Activated CD4-positive, alpha-beta T cell treated with anti-CD3 and anti-CD28 coated beads for 1 hour (primary cell): Measurements from ENCODE around the gene DTX3.
"Not testable (repeated sequence)": the region's sequence is repeated elsewhere in the genome, so short reads cannot be mapped to it uniquely, and the experiment has no call there.

Source experiments
- DNase-seq: peaks from one replicate; pipeline ENCODE4 v3.0.0-alpha.2; 2020

DTX3 gene

DNA sequence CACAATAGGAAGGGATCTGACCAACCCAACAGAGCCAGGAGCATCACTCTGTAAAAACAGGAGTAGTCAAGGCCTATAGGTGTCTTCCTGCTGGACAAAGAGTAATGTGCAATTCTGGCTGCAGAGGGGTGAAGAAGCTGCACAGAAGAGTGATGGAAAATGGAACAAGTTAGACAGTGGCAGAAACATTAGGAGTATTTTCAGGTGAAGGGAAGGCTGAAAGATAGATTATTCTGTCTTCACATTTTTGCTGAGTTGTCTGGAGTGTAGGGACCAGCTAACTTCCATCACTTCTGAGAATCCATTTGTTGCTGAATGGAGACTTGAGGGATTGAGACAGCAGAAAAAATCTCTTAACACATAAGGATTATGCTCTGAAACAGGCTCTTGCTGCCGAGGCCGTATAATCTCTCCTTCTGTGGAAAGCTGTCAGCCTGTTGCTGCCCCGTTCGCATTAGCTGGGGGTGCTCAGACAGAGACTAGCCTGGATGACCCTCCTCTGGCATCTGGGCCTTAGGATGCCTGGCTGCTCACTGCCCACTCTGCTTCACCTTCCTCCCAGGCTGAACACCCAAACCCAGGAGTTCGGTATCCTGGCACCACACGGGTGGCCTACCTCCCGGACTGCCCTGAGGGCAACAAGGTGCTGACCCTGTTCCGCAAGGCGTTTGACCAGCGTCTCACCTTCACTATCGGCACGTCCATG, 3.5 kb downstream of the DTX3 start:
- no peak for DNase-seq

DNA sequence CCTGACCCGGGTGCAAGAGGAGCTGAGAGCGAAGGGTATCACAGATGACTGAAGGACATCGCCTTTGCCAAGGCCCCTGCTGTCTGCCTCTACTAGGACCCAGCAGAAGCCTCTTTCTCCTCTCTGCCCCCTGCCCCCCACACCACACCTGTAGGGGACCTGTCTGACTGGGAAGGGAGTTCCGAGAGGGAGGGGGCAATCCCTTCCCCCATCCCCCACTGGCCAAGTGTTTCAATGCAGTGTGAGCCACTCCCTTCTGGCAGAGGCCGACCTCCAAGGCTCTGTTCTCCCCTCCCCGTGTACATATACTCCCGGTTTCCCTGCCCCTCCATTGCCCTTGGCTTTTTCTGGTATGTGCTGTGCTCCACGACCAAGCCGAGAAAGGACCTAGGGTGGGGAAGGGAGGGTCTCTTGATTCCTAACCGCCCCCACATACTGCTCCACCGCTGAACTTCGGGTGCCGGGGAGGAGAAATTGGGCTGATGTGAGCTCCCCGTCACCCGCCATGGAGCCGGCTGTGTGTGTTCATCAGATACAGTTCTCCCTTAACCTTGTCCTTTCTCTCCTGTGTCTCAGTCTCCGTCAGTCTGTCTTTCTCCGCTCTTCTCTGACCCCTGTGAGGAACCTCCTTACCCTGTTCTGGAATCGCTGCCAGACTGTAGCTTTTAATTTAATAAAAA, 4.6 kb downstream of the DTX3 start:
- DNase-seq: no peak

DNA sequence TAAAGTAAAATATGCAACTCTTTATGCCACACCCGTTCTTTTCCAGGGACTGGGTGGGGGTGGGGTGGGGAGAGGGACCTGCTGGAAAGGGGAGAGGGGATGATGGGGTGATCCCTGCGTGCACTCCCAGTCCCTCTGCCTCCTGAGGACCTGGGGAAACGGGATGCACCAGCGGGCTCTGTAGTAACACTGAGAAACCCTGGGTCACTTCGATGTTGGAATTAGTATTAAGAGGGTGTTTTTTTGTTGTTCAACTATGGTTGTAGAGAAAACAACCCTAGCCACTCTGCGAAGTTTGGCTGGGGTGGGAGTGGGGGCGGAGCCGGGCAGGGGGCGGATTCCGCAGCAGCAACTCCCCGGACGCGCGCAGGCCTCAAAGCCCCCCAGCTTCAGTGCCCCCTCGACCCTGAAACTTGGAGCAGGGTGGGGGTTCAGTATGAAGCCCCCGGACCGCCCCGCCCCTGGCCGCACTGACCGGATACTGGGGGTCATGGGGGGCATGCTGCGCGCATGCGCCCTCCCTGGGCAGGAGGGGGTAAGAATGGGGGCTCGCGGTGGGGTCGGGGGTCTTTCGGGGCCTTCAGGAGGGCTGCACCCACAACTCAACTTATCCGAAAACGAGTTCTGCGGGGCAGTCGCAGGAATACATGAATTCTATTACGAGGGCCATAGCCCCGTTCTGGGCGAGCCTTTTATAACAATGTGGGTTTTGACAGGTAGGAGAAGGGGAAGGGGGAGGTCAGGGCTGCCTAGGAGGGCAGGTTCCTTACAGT, 5.3 kb downstream of the DTX3 start:
- no peak for DNase-seq

DNA sequence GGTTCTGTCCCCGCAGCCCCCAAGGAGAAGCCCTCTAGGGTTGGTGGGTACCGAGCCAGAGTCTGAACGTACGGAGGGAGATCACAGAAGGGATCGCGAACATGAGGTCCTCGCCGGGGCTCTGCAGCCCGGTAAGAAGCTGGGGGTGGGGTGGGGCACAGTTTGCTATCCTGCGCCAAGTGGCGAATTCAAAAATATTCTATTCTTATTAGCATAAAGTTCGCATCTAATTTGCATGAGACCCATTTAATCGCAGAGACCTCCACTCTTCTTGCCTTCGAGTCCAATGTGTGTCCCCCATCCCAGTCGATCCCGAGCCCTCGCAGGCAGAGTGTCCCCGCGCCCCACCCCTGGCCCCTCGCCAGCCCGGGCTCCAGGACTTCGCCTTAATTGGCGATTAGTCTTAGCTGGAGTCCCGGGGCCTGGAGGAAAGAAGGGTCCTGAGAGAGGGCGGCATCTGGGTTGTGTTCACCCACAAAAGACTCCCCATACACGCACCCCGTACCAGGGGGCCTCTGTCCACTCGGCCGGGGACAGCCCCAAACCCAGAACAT, 6.0 kb downstream of the DTX3 start:
- DNase-seq: no peak

DNA sequence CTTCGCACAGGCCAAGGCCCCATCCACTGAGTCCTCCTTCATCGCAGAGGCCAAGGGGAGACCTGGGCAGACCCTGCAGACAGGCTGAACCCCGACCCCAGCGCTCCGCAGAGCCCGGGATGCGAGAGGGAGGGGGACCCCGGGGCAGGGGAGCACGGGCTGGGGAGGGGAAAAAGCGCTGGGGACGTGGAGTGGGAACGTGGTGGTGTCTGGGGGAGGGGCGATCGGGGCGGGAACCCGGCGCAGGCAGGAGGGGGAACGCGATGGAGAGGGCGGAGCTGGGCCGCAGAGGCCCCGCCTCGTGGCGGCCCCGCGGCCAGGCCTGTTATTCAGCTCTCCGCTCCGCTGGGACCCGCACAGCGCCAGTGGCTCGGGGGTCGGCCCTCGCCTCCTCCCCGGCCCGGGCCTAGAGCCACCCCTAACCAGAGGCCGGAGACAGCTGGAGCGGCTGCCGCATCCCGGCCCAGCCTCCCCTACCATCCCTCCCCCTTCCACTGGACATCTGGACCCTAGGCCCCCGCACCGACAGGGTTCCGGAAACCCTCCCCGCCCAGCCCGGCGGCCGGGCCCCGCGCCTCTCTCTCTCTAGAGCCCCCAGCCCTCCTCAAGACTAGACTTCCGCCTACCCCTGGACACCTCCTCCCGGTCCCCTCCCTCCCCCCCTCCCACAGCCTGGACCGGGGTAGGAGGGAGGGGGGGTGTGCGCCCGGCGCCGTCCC, 6.6 kb downstream of the DTX3 start, which contains the start of gene ARHGEF25:
ARHGEF25 (plus strand) TSS at position 328 of the 719 bp plus-strand sequence. CDS start 460 bp downstream, outside the sequence.
- no peak for DNase-seq

DNA sequence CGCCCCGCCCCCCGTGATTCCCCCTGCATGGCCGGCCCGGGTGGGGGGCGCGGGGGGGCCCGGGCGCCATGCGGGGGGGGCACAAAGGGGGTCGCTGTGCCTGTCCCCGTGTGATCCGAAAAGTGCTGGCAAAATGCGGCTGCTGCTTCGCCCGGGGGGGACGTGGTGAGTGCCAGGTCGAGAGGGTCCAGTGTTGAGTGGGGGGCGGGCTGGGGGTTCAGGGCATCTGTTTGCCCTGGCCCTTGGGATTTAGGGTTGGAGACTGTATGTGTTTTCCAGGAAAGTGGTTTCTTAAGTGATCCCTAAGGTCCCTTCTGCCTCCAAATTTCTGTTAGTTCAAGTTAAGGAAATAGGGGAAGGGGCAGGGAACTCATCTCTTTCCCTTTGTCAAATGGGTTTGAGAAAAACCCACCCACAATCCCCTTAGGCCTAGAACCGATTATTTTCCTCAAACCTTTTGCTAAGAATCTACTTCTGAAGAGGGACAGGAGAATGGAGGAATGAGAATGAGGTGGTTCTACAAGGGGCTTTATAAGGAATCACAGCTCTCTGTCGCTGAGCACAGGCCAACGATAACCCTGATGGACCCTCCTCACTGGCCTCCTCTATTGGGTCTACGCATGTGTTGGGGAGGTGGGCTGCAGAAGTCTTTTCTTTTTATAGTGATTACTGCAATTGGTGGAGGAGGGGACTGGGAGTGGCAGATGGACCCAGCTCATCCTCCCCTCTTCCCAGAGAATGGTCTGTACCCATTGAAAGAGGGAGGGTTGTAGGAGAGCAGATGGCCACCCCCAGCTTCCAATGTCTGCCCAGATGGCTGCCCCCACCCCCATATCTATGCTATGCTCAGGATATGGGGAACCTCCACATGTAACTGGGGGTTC, 7.4 kb downstream of the DTX3 start:
- no peak for DNase-seq

DNA sequence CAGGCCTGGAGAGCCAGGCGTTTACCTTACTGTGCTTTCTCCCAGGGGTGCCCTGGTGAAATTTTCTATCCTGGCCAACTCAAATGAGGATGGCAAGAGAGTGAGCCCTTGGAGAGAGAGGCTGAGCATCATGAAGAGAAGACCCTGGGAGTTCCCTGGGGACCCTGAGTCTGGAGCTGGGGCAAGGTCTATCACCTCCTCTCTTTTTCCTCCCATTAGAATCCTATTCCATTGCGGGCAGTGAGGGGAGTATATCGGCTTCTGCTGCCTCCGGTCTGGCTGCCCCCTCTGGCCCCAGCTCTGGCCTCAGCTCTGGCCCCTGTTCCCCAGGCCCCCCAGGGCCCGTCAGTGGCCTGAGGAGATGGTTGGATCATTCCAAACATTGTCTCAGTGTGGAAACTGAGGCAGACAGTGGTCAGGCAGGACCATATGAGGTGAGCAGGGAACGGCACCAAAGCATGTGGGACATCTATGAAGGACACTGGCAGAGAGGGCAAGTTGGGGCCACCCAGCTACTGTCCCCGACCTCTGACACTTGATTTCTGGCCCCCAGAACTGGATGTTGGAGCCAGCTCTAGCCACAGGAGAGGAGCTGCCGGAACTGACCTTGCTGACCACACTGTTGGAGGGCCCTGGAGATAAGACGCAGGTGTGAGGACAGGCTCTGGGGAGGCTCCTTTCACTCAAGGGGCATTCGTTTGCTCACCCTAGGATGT, 8.2 kb downstream of the DTX3 start:
- no peak for DNase-seq

DNA sequence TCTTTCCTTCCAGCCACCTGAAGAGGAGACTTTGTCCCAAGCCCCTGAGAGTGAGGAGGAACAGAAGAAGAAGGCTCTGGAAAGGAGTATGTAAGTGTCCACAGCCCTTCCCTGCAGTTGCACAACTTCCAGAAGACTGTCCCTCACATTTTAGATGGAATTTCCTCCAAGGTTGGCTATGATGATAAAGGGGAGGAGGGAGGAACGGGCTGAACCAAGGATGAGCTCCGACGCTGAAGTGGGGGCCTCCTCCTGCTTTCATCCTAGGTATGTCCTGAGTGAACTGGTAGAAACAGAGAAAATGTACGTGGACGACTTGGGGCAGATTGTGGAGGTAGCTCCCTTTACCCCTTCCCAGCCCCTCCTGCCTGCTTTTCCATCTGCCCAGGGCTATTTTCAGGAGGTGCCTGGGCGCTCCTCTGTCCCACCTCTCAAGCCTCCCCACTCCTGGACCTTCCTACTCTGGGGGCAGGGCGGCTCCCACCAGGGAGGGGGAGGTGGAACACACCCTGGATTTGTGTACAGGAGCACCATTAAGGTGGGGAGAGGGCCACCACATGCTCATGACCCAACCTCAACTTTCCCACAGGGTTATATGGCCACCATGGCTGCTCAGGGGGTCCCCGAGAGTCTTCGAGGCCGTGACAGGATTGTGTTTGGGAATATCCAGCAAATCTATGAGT, 8.9 kb downstream of the DTX3 start:
- DNase-seq: no peak

DNA sequence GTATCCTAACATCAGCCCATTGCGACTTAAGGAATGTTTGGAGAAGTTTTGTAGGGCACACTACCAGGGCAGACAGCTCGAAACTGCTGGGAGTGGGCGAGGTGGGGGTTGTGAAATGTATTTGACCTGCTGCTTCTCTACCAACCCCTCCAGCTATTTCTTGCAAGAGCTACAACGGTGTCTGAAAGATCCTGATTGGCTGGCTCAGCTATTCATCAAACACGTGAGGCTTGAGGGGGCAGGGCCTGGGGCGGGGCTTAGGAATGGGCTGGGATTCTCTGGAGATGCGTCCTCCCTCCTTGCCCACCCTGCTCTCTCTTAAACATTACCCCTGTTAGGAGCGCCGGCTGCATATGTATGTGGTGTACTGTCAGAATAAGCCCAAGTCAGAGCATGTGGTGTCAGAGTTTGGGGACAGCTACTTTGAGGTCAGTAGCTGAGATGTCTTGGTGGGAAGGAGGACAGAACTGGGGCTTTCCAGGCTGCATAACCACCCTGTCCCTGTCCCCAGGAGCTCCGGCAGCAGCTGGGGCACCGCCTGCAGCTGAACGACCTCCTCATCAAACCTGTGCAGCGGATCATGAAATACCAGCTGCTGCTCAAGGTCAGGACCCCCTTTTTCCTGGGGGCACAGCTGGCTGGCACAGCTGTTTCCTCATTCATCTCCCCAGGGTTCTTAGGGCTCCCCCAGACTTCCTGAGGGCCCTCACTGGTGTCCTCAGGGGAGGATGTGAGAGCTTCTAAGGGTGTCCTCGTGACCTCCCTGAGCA, 9.7 kb downstream of the DTX3 start:
- no peak for DNase-seq

DNA sequence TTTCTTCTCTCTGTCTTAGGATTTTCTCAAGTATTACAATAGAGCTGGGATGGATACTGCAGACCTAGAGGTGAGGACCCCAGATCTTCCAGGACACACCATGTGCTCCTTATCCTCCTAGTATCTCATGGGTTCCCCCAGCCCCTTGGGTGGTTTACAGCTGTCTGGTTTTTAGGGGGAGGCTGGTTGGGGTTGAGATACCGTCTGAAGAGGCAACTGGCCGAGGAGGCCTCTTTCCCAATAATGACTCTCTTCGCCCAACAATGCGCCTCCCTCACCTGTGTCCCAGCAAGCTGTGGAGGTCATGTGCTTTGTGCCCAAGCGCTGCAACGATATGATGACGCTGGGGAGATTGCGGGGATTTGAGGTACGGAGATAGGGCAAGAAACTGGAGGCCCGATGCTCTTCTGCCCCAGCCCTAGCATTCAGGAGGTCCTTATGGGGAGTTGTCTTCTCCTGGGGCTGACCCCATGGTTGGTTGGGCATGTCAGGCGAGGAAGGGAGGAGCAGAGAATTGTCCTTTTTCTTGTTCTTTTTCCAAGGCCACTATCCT, 10.4 kb downstream of the DTX3 start:
- no peak for DNase-seq

DNA sequence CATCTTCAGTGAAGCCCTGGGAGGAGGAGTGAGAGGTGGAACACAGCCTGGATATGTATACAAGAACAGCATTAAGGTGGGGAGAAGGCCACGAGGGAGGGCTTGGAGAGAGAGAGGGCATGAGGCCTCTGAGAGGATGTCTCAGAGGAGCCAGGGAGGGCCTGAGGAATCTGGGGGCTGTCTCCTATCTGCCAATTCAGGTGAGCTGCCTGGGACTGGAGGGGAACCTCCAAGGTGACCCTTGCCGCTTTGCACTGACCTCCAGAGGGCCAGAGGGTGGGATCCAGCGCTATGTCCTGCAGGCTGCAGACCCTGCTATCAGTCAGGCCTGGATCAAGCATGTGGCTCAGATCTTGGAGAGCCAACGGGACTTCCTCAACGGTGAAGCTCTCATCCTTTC, 11.0 kb downstream of the DTX3 start:
- no peak for DNase-seq

DNA sequence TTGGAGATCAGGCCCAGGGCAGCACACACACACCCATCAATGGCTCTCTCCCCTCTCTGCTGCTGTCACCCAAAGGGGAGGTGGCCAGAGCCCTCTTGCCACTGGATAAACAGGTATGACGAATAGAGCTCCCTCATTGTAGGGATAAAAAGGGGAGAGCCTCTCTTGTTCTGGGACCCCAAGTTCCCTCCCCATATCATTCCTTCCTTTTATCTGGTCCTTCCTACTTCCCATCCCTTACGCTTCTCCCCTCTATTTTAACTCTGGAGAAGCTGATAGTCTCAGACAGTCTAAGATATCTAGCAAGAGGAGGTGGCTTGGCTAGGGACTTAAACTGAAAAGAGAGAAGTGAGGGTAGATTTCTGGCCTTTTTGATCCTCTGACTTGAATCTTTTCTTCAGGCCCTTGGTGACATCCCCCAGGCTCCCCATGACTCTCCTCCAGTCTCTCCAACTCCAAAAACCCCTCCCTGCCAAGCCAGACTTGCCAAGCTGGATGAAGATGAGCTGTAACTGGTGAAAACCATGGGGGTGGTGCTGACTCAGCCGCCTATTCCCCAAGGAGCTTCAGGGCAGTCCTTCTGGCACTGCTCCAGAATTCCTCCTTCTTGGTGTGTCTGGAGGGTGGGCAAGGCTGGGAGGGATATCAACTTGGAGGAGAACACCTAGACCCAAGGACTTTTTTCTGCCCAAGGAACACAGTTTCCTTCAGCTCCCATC, 11.9 kb downstream of the DTX3 start:
- no peak for DNase-seq

DNA sequence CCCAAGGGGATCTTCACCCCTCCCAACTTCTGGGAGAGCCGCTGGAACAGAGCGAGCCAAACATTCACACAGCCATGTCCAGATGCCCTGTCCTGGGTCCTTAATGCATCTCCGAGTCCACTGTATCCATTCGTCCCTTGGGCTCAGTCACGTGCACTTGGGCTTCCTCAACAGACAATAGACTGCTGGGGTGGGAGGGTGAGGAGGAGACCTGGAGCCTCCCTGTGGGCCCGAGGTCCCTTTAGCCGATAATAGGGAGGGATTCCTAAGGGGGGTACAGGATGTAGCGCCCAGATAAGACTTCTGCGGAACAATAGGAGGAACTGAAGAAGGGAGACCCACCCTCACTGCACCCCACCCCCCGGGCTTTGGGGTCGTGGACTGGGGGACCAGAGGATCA, 13.3 kb downstream of the DTX3 start:
- no peak for DNase-seq

DNA sequence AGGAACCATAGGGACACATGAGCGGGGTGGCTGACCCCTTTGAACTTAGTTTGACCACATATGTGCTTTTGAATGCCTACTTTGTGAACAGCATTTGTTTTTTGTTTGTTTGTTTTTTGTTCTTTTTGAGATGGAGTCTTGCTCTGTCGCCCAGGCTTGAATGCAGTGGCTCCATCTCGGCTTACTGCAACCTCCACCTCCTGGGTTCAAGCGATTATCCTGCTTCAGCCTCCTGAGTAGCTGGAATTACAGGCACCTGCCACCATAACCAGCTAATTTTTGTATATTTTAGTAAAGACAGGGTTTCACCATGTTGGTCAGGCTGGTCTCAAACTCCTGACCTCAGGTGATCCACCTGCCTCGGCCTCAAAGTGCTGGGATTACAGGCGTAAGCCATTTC, 13.8 kb downstream of the DTX3 start:
- not testable (repeated sequence) for DNase-seq

DNA sequence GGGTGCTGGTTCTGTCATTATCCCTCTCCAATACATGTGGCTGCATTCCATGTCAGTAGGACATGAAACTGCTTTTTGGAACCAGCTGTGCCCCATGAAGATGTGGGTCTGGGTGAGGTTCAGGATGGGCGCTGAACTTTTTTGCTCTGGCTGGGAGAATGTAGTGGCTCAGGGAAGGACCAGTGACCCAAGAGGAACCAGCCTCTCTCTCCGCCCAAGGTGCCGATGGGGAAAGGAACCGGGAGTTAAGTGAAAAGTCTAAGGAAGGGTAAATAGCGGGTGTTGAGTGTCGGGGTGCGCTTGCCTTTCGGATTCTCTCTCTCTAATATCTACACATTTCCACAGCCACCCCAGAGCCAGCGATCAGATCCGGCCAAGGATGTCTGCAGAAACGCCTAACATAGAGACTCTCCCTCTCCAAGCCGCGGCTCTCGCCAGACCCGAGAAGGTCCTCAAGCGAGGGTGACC, 14.4 kb downstream of the DTX3 start:
- DNase-seq: no peak

DNA sequence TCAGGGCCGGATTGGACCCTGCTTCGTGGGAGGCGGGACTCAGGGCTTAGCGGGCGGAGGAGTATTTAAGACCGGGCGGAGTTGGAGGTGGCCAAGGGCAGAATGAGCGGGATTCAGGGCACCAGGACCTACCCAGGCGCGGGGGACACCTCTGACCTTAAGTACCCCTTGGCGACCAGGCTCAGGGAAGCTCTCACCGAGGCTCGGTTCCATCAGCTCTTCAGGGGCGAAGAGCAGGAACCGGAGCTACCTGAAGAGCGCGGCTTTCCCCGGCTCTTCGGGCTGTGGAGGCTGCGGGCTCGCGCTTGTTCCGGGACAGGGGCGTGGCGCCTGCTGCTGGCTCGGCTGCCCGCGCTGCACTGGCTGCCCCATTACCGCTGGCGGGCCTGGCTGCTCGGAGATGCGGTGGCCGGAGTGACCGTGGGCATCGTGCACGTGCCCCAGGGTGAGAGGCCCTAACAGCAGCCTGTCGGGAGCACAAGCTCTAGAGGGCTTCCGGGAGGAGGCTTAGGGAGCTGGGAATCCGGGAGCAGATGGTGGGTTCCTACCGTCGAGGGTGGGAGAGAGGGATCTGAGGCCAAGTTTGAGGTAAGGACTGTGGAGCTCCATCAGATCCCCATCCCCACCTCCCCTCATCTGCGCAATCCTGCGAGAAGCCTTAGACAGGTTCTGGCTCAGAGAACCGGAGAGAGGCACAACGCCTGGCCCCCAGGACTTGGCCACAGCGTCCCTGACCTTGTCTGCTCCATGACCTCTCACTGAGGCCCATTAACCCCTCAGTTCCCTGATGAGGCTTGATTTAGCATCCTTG, 15.0 kb downstream of the DTX3 start:
- no peak for DNase-seq

DNA sequence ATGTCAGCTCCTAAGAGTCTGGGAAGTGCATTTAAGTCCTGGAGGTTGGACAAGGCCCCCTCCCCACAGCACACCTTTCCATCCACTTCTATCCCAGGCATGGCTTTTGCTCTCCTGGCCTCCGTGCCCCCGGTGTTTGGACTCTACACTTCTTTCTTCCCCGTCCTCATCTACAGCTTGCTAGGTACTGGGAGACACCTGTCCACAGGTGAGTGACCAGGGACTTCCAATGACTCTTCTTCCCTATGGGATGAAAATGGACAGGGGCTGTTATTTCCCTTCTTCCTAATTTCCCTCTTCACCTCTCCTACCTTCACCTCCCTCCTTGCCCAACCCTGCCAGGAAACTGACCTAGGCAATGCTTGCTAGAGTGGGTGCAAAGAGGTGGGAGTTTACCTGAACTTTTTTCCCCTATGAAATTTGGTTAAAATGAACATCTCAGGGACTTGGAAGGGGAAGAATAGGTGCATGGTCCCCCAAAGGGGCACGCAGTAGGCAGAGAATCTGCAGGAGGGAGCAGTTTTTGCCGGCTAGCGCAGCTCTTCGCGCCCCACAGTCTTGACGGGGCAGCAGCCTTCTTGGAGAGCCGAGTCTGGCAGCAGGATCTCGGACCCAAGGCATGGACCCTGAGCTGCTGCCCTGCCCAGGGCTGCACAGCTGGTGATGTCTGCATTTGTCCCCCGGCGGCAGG, 15.8 kb downstream of the DTX3 start:
- DNase-seq: no peak
